Lower leg skin (tissue), 4 donors: Measurements from ENCODE around the gene ALG3. TPM values are rescaled to one million over a fixed set of nuclear protein-coding genes. Genes with fewer than 3 reads are reported as not detected.

Experiments
- DNase-seq, 2 donors: peaks; one replicate each; pipeline ENCODE4 v3.0.0-alpha.2; 2019; ENCODE audit warnings: low spot score in 2 of 2
- H3K4me3 ChIP-seq: fragments of 200-600 bp; sonication (generic); 2 replicates; pipeline ENCODE4 v1.5.1; 2017; ENCODE audit warnings: mild to moderate bottlenecking, low read depth; ENCODE audit not compliant: poor library complexity, severe bottlenecking
- POLR2A ChIP-seq, 2 donors: fragments of 450-650 bp; IDR thresholded peaks; one replicate each; pipeline ENCODE4 v1.6.1; 2016 to 2017; ENCODE audit warnings: antibody characterized with exemption in 2 of 2, mild to moderate bottlenecking in 1 of 2, moderate library complexity in 1 of 2
- WGBS, 2 donors: methylation state at CpG; one replicate each; pipeline ENCODE4 v1.1.5; 2018; 5-methylcytosine and 5-hydroxymethylcytosine counted together
- intact Hi-C: fragments of 100-400 bp; cut with DNase I; formaldehyde crosslinking; loops from one replicate; pipeline ENCODE4 v1.15.0; 2023; ENCODE audit warnings: low total_unique reads
- total RNA-seq, 4 donors: library from RNA; depleted of rRNA; stranded (reverse); fragments of >200 nt; gene quantifications; one replicate each; pipeline ENCODE4 v1.1.0, GENCODE V29; 2016
- TF ChIP-seq, protein P1 (sequence below), 3 donors: fragments of 450-650 bp; IDR thresholded peaks; one replicate each; pipeline ENCODE4 v1.5.1; 2016; ENCODE audit warnings: antibody characterized with exemption in 3 of 3, mild to moderate bottlenecking in 3 of 3, moderate library complexity in 2 of 3

The ALG3 gene
- total RNA-seq, 4 donors from 2014 or later, result 41.7 to 53.6 (median 46.2) TPM

DNA sequence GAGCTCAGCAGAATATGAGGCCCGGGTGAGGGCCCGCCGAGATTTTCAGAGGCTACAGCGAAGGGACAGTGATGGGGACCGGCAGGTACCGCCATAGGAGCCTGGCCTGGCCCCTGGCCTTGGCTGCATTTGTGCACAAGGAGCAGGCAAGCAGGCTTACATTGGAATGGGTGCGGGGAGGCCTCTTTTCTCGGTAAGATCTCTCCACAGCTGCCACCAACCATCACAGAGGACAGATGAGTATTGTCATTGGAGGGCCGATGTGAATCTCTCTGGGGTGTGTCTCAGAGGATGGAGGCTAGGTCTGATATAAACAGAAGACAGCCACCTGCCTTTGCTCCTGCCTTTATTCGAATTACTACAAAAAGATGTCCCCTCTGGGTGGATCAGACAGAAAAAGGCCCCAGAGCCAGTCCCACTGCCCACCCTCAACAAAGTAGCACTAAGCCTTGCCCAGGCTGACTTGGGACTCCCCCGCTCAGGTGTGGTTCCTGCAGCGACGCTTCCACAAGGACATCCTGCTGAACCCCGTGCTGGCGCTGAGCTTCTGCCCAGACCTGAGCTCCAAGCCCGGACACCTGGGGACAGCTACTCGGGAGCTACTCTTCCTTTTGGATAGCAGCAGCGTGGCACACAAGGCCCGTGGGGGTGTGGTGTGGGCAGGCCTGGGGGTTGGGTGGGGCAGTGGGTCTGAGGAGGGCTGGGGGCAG lies 13.9 kb downstream of the ALG3 start:
- TF ChIP-seq, protein P1, sequence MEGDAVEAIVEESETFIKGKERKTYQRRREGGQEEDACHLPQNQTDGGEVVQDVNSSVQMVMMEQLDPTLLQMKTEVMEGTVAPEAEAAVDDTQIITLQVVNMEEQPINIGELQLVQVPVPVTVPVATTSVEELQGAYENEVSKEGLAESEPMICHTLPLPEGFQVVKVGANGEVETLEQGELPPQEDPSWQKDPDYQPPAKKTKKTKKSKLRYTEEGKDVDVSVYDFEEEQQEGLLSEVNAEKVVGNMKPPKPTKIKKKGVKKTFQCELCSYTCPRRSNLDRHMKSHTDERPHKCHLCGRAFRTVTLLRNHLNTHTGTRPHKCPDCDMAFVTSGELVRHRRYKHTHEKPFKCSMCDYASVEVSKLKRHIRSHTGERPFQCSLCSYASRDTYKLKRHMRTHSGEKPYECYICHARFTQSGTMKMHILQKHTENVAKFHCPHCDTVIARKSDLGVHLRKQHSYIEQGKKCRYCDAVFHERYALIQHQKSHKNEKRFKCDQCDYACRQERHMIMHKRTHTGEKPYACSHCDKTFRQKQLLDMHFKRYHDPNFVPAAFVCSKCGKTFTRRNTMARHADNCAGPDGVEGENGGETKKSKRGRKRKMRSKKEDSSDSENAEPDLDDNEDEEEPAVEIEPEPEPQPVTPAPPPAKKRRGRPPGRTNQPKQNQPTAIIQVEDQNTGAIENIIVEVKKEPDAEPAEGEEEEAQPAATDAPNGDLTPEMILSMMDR (IDR thresholded peaks at IDR 0.05), result no peak
- no peak for TF ChIP-seq POLR2A (IDR thresholded peaks at IDR 0.05)
- no peak for DNase-seq
- intact Hi-C loops, result no loop called here
- 84 to 85% methylated on average over 18 to 19 of the region's 19 CpGs for WGBS, 2 donors
- no peak overlapping the region for H3K4me3 ChIP-seq

DNA sequence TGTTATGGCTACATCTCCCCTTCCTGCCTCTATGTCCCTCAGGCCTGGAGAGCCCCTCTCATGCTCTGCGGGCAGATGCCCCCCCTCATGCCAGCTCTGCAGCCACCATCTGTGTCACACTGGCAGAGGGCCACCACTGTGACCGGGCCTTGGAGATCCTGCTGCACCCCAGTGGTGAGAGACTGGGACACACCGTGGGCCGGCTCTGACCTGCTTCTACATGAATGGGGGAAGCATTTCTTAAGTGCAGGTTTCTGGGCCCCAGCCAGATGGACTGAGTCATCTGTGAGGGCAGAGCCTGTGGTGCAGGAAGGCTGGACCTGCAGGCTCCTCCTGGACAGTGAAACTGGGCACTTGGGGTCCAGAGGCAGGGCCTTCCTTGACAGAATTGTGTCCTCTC lies 14.5 kb downstream of the ALG3 start:
- no peak for DNase-seq
- intact Hi-C loops, result no loop called here
- H3K4me3 ChIP-seq, result no peak overlapping the region
- TF ChIP-seq POLR2A (IDR thresholded peaks at IDR 0.05), result no peak
- TF ChIP-seq, protein P1 (IDR thresholded peaks at IDR 0.05), result no peak
- 20 to 36% methylated on average over 4 of the region's 4 CpGs for WGBS, 2 donors

DNA sequence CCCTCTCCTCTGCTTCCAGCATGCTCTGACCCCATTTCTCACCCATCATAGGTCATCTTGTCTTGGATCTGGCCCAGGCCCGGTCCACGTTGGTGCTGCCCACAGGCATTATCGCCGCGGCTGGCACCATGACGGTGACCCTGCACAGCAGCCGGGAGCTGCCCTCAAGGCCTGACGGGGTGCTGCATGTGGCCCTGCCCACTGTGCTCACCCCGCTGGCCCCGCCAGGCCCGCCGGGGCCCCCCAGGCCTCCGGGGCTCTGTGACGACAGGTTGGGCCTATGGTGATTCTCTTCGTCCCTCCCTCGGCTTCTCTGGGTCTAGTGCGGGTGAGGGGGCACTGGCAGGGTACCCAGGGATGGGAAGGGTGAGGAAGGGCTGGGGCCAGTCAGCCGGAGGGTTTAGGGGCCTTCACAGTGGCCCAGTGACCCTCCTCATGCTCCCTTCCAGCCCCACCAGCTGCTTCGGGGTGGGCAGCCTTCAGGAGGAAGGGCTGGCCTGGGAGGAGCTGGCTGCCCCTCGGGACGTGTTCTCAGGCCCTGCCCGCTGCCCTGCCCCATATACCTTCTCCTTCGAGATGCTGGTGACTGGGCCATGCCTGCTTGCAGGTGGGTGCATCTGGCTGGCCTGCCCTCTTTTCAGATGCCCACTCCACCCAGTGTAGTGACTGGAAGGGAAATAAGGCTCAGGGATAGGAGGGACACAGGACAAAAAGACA lies 15.5 kb downstream of the ALG3 start:
- TF ChIP-seq, protein P1 (IDR thresholded peaks at IDR 0.05), result no peak
- H3K4me3 ChIP-seq, result no peak overlapping the region
- 88 to 89% methylated on average over 20 to 23 of the region's 23 CpGs for WGBS, 2 donors
- no peak for DNase-seq
- intact Hi-C loops, result no loop called here

DNA sequence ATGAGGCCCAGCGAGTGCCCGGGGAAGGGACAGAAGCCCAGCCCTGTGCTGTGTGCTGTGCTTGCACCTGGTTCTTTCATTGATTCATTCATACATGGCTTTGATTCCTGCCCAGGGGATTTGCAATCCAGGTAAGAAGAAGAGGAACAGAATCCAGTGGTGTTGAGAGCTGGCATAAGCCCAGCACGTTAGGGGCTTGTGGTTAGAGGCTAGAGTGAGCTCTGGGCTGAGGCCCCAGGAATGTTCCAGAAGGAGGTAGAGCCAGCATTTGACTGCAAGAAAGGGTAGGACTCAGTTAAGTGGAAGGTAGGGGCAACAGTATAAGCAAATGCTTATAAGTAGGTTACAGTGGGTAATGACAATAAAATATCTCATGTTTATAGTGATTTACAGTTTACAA lies 17.1 kb downstream of the ALG3 start:
- no peak for DNase-seq
- no peak overlapping the region for H3K4me3 ChIP-seq
- WGBS, 2 donors, result 47 to 60% methylated on average over 3 of the region's 3 CpGs
- intact Hi-C loops, result no loop called here
- no peak for TF ChIP-seq POLR2A (IDR thresholded peaks at IDR 0.05)
- TF ChIP-seq, protein P1 (IDR thresholded peaks at IDR 0.05), result no peak

DNA sequence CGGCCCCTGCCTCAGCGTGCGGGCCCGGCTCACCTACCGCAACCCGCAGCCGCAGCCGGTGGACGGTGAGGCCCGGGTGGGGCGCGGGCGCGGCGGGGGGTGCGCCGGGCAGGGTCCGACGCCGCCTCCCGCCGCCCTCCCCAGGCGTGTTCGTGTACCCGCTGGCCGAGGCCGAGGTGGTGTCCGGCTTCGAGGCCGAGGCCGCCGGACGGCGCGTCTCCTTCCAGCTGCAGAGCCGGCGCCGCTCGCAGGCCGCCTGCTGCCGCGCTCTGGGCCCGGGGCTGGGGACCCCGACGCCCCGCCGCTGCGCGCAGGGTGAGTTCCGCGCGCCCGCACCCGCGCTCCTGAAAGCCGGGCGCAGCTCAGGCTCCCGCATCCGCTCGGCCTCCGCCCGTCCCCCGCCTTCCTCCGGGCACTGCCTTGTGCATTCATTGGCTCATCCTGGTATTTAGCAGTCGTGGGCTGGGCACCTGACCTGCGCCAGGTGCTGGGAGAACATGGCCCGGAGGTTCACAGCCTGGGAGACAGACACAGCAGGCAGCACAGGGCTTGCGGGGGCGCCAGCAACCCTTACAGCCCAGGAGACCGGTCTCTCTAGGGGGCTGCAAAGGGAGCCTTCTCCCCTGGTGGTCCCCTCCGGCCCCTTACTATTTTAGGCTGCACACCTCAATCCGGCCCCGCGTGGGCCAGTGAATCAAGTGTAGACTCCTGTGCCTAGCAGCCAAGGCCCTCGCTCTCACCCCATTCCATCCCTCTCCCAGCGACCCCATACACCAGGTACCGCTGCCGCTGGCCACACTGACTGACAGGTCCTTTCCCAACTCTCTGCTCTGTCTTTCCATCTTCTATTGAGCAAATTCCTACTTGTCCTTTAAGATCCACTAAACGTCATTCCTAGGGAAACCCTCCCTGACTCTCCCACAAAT lies 17.9 kb downstream of the ALG3 start:
- WGBS, 2 donors, result 10 to 14% methylated on average over 24 to 34 of the region's 79 CpGs
- DNase-seq, result no peak
- H3K4me3 ChIP-seq, result no peak overlapping the region
- intact Hi-C loops, result no loop called here
- no peak for TF ChIP-seq POLR2A (IDR thresholded peaks at IDR 0.05)
- TF ChIP-seq, protein P1 (IDR thresholded peaks at IDR 0.05), result no peak
